Iris pigment epithelial cell (primary cell): ENCODE data around the gene RPRD1B.
A peak's percentile ranks its signal among the peaks of the same experiment; 100 is the strongest.

ENCODE experiments used
- DNase-seq: peaks from one replicate; pipeline ENCODE4 v3.0.0-alpha.2; 2011; ENCODE audit warnings: low read depth

Gene RPRD1B

GRCh38 chr20:38036366-38036765 is 2.8 kb downstream of the RPRD1B start:
- DNase-seq = no peak

GRCh38 chr20:38040276-38040675 is 6.7 kb downstream of the RPRD1B start:
- DNase-seq = no peak

GRCh38 chr20:38043512-38044300 is 10.2 kb downstream of the RPRD1B start:
- peak; percentile 94 for DNase-seq

- DNase-seq = no peak
These were observed 11.1 kb downstream of the RPRD1B start for GRCh38 chr20:38044685-38045084.

GRCh38 chr20:38046572-38046971 is 13.0 kb downstream of the RPRD1B start:
- DNase-seq = peak; percentile 11

- peak; percentile 88 for DNase-seq
These were observed 16.3 kb downstream of the RPRD1B start for GRCh38 chr20:38049800-38050199.

GRCh38 chr20:38050686-38051085 is 17.1 kb downstream of the RPRD1B start:
- peak; percentile 74 for DNase-seq

GRCh38 chr20:38052870-38053269 is 19.3 kb downstream of the RPRD1B start:
- no peak for DNase-seq

GRCh38 chr20:38054647-38055046 is 21.1 kb downstream of the RPRD1B start:
- DNase-seq = no peak

GRCh38 chr20:38055294-38055693 is 21.7 kb downstream of the RPRD1B start:
- no peak for DNase-seq

GRCh38 chr20:38055848-38056247 is 22.3 kb downstream of the RPRD1B start:
- DNase-seq = no peak

GRCh38 chr20:38057351-38057972 is 23.9 kb downstream of the RPRD1B start:
- DNase-seq = peak; percentile 56

GRCh38 chr20:38059832-38060231 is 26.3 kb downstream of the RPRD1B start:
- no peak for DNase-seq

GRCh38 chr20:38060536-38060935 is 27.0 kb downstream of the RPRD1B start:
- DNase-seq = peak; percentile 82

GRCh38 chr20:38061109-38061508 is 27.6 kb downstream of the RPRD1B start:
- DNase-seq = no peak

- no peak for DNase-seq
These were observed 29.3 kb downstream of the RPRD1B start for GRCh38 chr20:38062890-38063289.

GRCh38 chr20:38063911-38064530 is 30.5 kb downstream of the RPRD1B start:
- no peak for DNase-seq

- DNase-seq = no peak
These were observed 32.3 kb downstream of the RPRD1B start for GRCh38 chr20:38065764-38066375.

- no peak for DNase-seq
These were observed 33.6 kb downstream of the RPRD1B start for GRCh38 chr20:38066969-38067716.

GRCh38 chr20:38067717-38068365 is 34.3 kb downstream of the RPRD1B start:
- no peak for DNase-seq

GRCh38 chr20:38072898-38073297 is 39.4 kb downstream of the RPRD1B start:
- no peak for DNase-seq
